Measurements from ENCODE around the gene HEXB.

The HEXB gene

GRCh38 chr5:74684900-74685851, at the start of gene HEXB:
Gene HEXB, plus strand, starts transcription at chr5:74685233. Its CDS starts 28 bp downstream, at chr5:74685261.
- H3K27ac ChIP-seq, result peak within 1 kb of the TSS; percentile 73
- CTCF ChIA-PET, result interaction anchor here (0.8 to 1.1 kb wide), 5 partner anchors 10 to 67 kb away, joined by 3 to 8 read pairs (median 5); no protein-coding TSS in a partner anchor
- POLR2A ChIA-PET (ENCODE audit: low non-redundant PET), result interaction anchor here (0.6 kb wide), 1 partner anchor 546 kb away, joined by 5 read pairs; no protein-coding TSS in a partner anchor
- TF ChIP-seq CTCF (conservative IDR thresholded peaks at IDR 0.05; ENCODE audit: low read depth), result no peak; the same call in 1 of the 2 replicates
- DNase-seq (ENCODE audit: low spot score), result peak; percentile 96

- TF ChIP-seq CTCF (conservative IDR thresholded peaks at IDR 0.05; ENCODE audit: low read depth), result no peak
- CTCF ChIA-PET, result interaction anchor here (0.6 to 0.7 kb wide), 2 partner anchors 345 to 346 kb away, joined by 5 to 6 read pairs; no protein-coding TSS in a partner anchor
- no peak for DNase-seq (ENCODE audit: low spot score)
- POLR2A ChIA-PET (ENCODE audit: low non-redundant PET), result no interaction called here
- H3K27ac ChIP-seq, result no peak overlapping the region; the same call in 1 of the 2 replicates
Measured at GRCh38 chr5:74636149-74636548, 48.9 kb upstream of the HEXB start.

GRCh38 chr5:74636552-74636951, 48.5 kb upstream of the HEXB start:
- ChIA-PET CTCF (interaction anchor here (0.6 to 1.3 kb wide), 3 partner anchors 241 to 347 kb away, joined by 5 to 6 read pairs (median 5); no protein-coding TSS in a partner anchor), POLR2A (ENCODE audit: low non-redundant PET) (no interaction called here)

GRCh38 chr5:74638544-74638969, 46.5 kb upstream of the HEXB start:
- TF ChIP-seq CTCF (conservative IDR thresholded peaks at IDR 0.05; ENCODE audit: low read depth), result no peak
- ChIA-PET CTCF (interaction anchor here (0.6 to 2.3 kb wide), 3 partner anchors 9 to 604 kb away, joined by 3 to 7 read pairs (median 4); no protein-coding TSS in a partner anchor), POLR2A (ENCODE audit: low non-redundant PET) (no interaction called here)
- no peak overlapping the region for H3K27ac ChIP-seq
- DNase-seq (ENCODE audit: low spot score), result no peak

More at GRCh38 chr5:74636552-74636951, 48.5 kb upstream of the HEXB start:
- TF ChIP-seq CTCF (conservative IDR thresholded peaks at IDR 0.05; ENCODE audit: low read depth), result no peak
- DNase-seq (ENCODE audit: low spot score), result no peak
- H3K27ac ChIP-seq, result no peak overlapping the region

GRCh38 chr5:74638970-74639806, 45.8 kb upstream of the HEXB start:
- CTCF ChIA-PET, result interaction anchor here (0.6 to 3.3 kb wide), 8 partner anchors 14 to 737 kb away, joined by 3 to 16 read pairs (median 4); no protein-coding TSS in a partner anchor
- DNase-seq (ENCODE audit: low spot score), result no peak
- POLR2A ChIA-PET (ENCODE audit: low non-redundant PET), result no interaction called here
- peak overlapping the region; percentile 97 for H3K27ac ChIP-seq
- no peak for TF ChIP-seq CTCF (conservative IDR thresholded peaks at IDR 0.05; ENCODE audit: low read depth)

Measured in RWPE1 (cell line).